SK-N-SH (cell line): Measurements from ENCODE around the gene OR7G3. TPM values are rescaled to one million over a fixed set of nuclear protein-coding genes. Genes with fewer than 3 reads are reported as not detected.

ENCODE experiments used
- CTCF ChIA-PET: fragments of 300-600, 350-600 bp; formaldehyde crosslinking; extraction: SDS; loops from one replicate; lab custom pipeline; 2021; lab: Yijun Ruan, JAX
- POLR2A ChIA-PET: fragments of 350-600 bp; sonication (Branson Sonifier 250); formaldehyde crosslinking; extraction: SDS; loops from one replicate; lab custom pipeline; 2020; ENCODE audit warnings: antibody characterized with exemption, inconsistent platforms; lab: Yijun Ruan, JAX
- DNase-seq: peaks from one replicate; pipeline ENCODE4 v3.0.0; 2012
- H2AFZ ChIP-seq: fragments of 200-600 bp; sonication (generic); 2 replicates; pipeline ENCODE4 v1.8.1; 2016; ENCODE audit warnings: antibody characterized with exemption, mild to moderate bottlenecking, low read depth
- H3F3A ChIP-seq: fragments of 200-600 bp; sonication (generic); replicated peaks from 2 replicates; pipeline ENCODE3; 2016; ENCODE audit warnings: antibody characterized with exemption, mild to moderate bottlenecking; ENCODE audit not compliant: insufficient read depth
- H3K27ac ChIP-seq, 2 experiments: fragments of 200-500 bp in 1 of 2; fragments of 200-600 bp in 1 of 2; sonication (Bioruptor generic) in 1 of 2; sonication (generic), shearing (Covaris generic) in 1 of 2; 2 replicates each; pipeline versions ENCODE4 v1.5.1 to v1.6.1; 2014 to 2016; ENCODE audit warnings: low read depth in 2 of 2, inconsistent platforms in 1 of 2, low read length in 1 of 2, mild to moderate bottlenecking in 1 of 2, mixed read lengths in 1 of 2
- H3K27me3 ChIP-seq: fragments of 200-600 bp; sonication (generic), shearing (Covaris generic); 2 replicates; pipeline ENCODE4 v1.6.1; 2016; ENCODE audit warnings: mixed run types; ENCODE audit not compliant: insufficient read depth
- H3K36me3 ChIP-seq, 2 experiments: fragments of 200-500 bp in 1 of 2; fragments of 200-600 bp in 1 of 2; sonication (Bioruptor generic) in 1 of 2; sonication (generic) in 1 of 2; replicated peaks in 1 of 2; 2 replicates each; pipeline versions ENCODE3 to v1.5.1; 2014 to 2016; ENCODE audit warnings: low read length in 1 of 2, mild to moderate bottlenecking in 1 of 2; ENCODE audit not compliant: insufficient read depth in 2 of 2, control insufficient read depth in 1 of 2
- H3K4me1 ChIP-seq, 2 experiments: fragments of 200-500 bp in 1 of 2; fragments of 200-600 bp in 1 of 2; sonication (Bioruptor generic) in 1 of 2; sonication (generic), shearing (Covaris generic) in 1 of 2; 2 replicates each; pipeline versions ENCODE4 v1.5.1 to v1.6.1; 2014 to 2016; ENCODE audit warnings: low read depth in 1 of 2, low read length in 1 of 2, mixed run types in 1 of 2; ENCODE audit not compliant: insufficient read depth in 2 of 2, control insufficient read depth in 1 of 2
- H3K4me2 ChIP-seq: fragments of 200-600 bp; sonication (generic), shearing (Covaris generic); 2 replicates; pipeline ENCODE4 v1.6.1; 2017; ENCODE audit warnings: mixed run types
- H3K4me3 ChIP-seq, 2 experiments: fragments of 200-500 bp in 1 of 2; fragments of 200-600 bp in 1 of 2; sonication (Bioruptor generic) in 1 of 2; sonication (generic), shearing (Covaris generic) in 1 of 2; 2 replicates each; pipeline versions ENCODE4 v1.5.1 to v1.8.1; 2014 to 2016; ENCODE audit warnings: low read depth in 2 of 2, inconsistent platforms in 1 of 2, low read length in 1 of 2, mild to moderate bottlenecking in 1 of 2, mixed read lengths in 1 of 2, moderate library complexity in 1 of 2
- H3K79me2 ChIP-seq: fragments of 200-600 bp; sonication (generic); 2 replicates; pipeline ENCODE4 v1.8.1; 2017; ENCODE audit warnings: mild to moderate bottlenecking; ENCODE audit not compliant: insufficient read depth
- H3K9ac ChIP-seq: fragments of 200-600 bp; sonication (generic); 2 replicates; pipeline ENCODE4 v1.6.1; 2017; ENCODE audit warnings: mixed run types
- H3K9me2 ChIP-seq: fragments of 200-600 bp; sonication (generic); 2 replicates; pipeline ENCODE4 v1.6.1; 2017; ENCODE audit warnings: mixed run types
- H3K9me3 ChIP-seq: fragments of 200-600 bp; sonication (generic); 2 replicates; pipeline ENCODE4 v1.6.1; 2017; ENCODE audit warnings: mixed run types, mild to moderate bottlenecking, moderate library complexity
- H4K20me1 ChIP-seq: fragments of 200-600 bp; sonication (generic); 2 replicates; pipeline ENCODE4 v1.6.1; 2017; ENCODE audit warnings: mild to moderate bottlenecking, mixed run types; ENCODE audit not compliant: insufficient read depth
- ELF1 ChIP-seq: IDR thresholded peaks from 2 replicates; pipeline ENCODE4 v1.4.0; 2012
- EZH2phosphoT487 ChIP-seq: fragments of 200-600 bp; sonication (generic); IDR thresholded peaks from 2 replicates; pipeline ENCODE4 v1.6.1; 2017; ENCODE audit warnings: low read depth, mixed run types, mild to moderate bottlenecking, antibody characterized with exemption, moderate library complexity, borderline replicate concordance
- FOSL2 ChIP-seq: IDR thresholded peaks from 2 replicates; pipeline ENCODE4 v1.4.0; 2012; ENCODE audit warnings: low read depth, mild to moderate bottlenecking, moderate library complexity, borderline replicate concordance
- FOXJ3 ChIP-seq: sonication (generic); formaldehyde crosslinking; IDR thresholded peaks from 2 replicates; pipeline ENCODE4 v1.5.1; 2020; ENCODE audit warnings: mild to moderate bottlenecking, missing genetic modification reagents
- GATA2 ChIP-seq: sonication (generic); formaldehyde crosslinking; IDR thresholded peaks from 2 replicates; pipeline ENCODE4 v1.5.0; 2020; ENCODE audit warnings: mild to moderate bottlenecking, missing genetic modification reagents
- IRF3 ChIP-seq: fragments of 150-350 bp; IDR thresholded peaks from 2 replicates; pipeline ENCODE4 v1.6.1; 2016; ENCODE audit warnings: mild to moderate bottlenecking, low read depth, low read length
- MEF2A ChIP-seq: IDR thresholded peaks from 2 replicates; pipeline ENCODE4 v1.4.0; 2012; ENCODE audit warnings: low read depth, borderline replicate concordance
- MXI1 ChIP-seq: IDR thresholded peaks from 2 replicates; pipeline ENCODE4 v1.6.1; 2012; ENCODE audit warnings: mild to moderate bottlenecking, low read depth, low read length, improper control_type of control experiment
- NFIC ChIP-seq: IDR thresholded peaks from 2 replicates; pipeline ENCODE4 v1.4.0; 2012; ENCODE audit warnings: borderline replicate concordance
- NRF1 ChIP-seq: IDR thresholded peaks from 2 replicates; pipeline ENCODE4 v1.6.1; 2012; ENCODE audit warnings: low read depth, mild to moderate bottlenecking, low read length
- POLR2AphosphoS5 ChIP-seq: IDR thresholded peaks from 2 replicates; pipeline ENCODE4 v1.6.1; 2012; ENCODE audit warnings: low read depth, low read length
- RCOR1 ChIP-seq: fragments of 150-350 bp; IDR thresholded peaks from 2 replicates; pipeline ENCODE4 v1.6.1; 2017; ENCODE audit warnings: antibody characterized with exemption, low read length
- RXRA ChIP-seq: IDR thresholded peaks from 2 replicates; pipeline ENCODE4 v1.4.0; 2012; ENCODE audit warnings: low read depth, mild to moderate bottlenecking, borderline replicate concordance
- SMC3 ChIP-seq: IDR thresholded peaks from 2 replicates; pipeline ENCODE4 v1.6.1; 2012; ENCODE audit warnings: low read depth, low read length, improper control_type of control experiment
- TAF1 ChIP-seq: IDR thresholded peaks from 2 replicates; pipeline ENCODE4 v1.6.1; 2012; ENCODE audit warnings: low read depth, mild to moderate bottlenecking, low read length, moderate library complexity, borderline replicate concordance
- TEAD4 ChIP-seq: IDR thresholded peaks from 2 replicates; pipeline ENCODE4 v1.4.0; 2012; ENCODE audit warnings: mild to moderate bottlenecking, borderline replicate concordance; ENCODE audit not compliant: insufficient read depth
- USF2 ChIP-seq: fragments of 150-350 bp; IDR thresholded peaks from 2 replicates; pipeline ENCODE4 v1.6.1; 2017; ENCODE audit warnings: antibody characterized with exemption, low read length, low read depth, borderline replicate concordance
- YY1 ChIP-seq: IDR thresholded peaks from 2 replicates; pipeline ENCODE4 v1.4.0; 2012; ENCODE audit warnings: low read depth, mild to moderate bottlenecking
- WGBS: methylation state at CpG from one replicate; pipeline ENCODE4 v1.1.6; 2017; ENCODE audit warnings: low lambda C conversion rate; 5-methylcytosine and 5-hydroxymethylcytosine counted together
- polyA plus RNA-seq, 3 experiments: library from polyadenylated mRNA; depleted of rRNA; stranded (reverse); fragments of >200 nt; gene quantifications; 2 replicates each; pipeline ENCODE4 v1.2.3, GENCODE V29; 2012
- TF ChIP-seq, protein P1 (sequence below): IDR thresholded peaks from 2 replicates; pipeline ENCODE4 v1.4.0; 2012; ENCODE audit warnings: low read depth, borderline replicate concordance

Gene OR7G3
- polyA plus RNA-seq, 1 of the 3 experiments (the other 2 are of a cell fraction): not detected

DNA sequence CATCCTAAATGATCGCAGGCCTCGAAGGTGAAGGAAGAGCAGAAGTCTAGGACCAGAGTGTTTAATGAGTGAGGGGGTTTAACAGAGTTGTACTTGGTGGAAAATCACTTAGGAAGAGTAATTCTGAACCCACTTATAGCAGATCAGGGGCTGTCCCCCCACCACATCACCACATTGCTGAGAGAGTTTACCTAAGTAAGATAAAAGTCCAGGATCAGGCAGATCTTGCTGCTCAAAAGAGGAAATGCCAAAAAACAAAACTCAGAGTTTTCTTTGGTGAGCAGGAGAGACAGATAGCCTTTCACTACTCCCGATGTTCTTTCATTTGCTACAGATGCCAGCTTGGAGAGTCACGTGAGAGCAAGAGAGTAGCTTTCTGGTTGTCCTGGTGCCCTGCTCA lies 28.8 kb upstream of the OR7G3 start:
- WGBS: 98% methylated on average over 4 of the region's 4 CpGs
- Histone ChIP-seq H3K9ac (no peak overlapping the region), H3K4me2 (no peak overlapping the region), H3K4me1 (no peaks in the 10 kb centered on the region), H3K36me3 (peaks cover 55 to 85% of the 10 kb centered on the region in 2 experiments), H3K27me3 (no peaks in the 10 kb centered on the region), H3K9me2 (no peaks in the 10 kb centered on the region), H3K27ac (no peak overlapping the region), H3K79me2 (peaks cover 72% of the 10 kb centered on the region)
- TF ChIP-seq NRF1: no peak
- TF ChIP-seq, all 33 proteins: peak for 0
- Histone ChIP-seq H2AFZ (no peak overlapping the region), H3K4me3 (no peak overlapping the region; a peak in 1 of 4 replicates), H3F3A (no peaks in the 10 kb centered on the region), H3K9me3 (peaks cover 9% of the 10 kb centered on the region; the same call in 1 of the 2 replicates), H4K20me1 (no peaks in the 10 kb centered on the region)
- ChIA-PET CTCF (no interaction called here), POLR2A (no interaction called here)
- DNase-seq: no peak

- peaks cover 100% of the 10 kb centered on the region for H3K79me2 ChIP-seq
- WGBS: 91% methylated on average over 5 of the region's 5 CpGs
- no peaks in the 10 kb centered on the region for H3K27me3 ChIP-seq
- H3K27ac ChIP-seq: no peak overlapping the region
- no peak overlapping the region for H2AFZ ChIP-seq
- POLR2A ChIA-PET: no interaction called here
- TF ChIP-seq GATA2 (CRISPR knock-in tag) (no peak), ELF1 (no peak), EZH2phosphoT487 (no peak), MEF2A (no peak), NFIC (no peak)
- TF ChIP-seq, all 33 proteins: peak for 0
- Histone ChIP-seq H3F3A (no peaks in the 10 kb centered on the region), H3K9me3 (peaks cover 9% of the 10 kb centered on the region; the same call in 1 of the 2 replicates), H3K4me3 (no peak overlapping the region), H3K4me1 (no peaks in the 10 kb centered on the region), H3K9ac (no peak overlapping the region), H3K4me2 (no peak overlapping the region), H4K20me1 (peaks cover 16% of the 10 kb centered on the region; the same call in 1 of the 2 replicates), H3K36me3 (peaks cover 15 to 72% of the 10 kb centered on the region in 2 experiments), H3K9me2 (no peaks in the 10 kb centered on the region)
- DNase-seq: no peak
- CTCF ChIA-PET: no interaction called here
Observed at GRCh38 chr19:9151367-9151766, 24.6 kb upstream of the OR7G3 start.

DNA sequence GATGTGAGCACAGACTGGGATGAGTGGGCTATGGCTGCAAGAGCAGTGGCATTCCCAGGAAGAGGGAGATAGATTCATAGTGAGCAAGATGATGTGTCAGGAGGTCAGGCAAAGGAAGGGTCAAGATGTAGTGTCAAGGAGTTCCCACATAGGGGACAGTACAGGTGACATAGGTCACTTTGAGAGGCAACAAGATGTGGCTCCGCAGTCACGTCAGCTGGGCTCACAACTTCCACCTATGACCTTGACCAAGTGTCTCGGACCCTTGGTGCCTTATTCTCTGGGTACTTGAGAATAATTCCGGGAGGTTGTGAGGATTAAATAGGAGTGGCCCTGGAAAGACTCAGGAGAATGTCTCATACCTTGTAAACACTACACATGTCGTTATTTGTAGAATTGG lies 23.9 kb upstream of the OR7G3 start:
- Histone ChIP-seq H3K27ac (no peak overlapping the region), H3K27me3 (no peaks in the 10 kb centered on the region), H3F3A (no peaks in the 10 kb centered on the region), H3K9me2 (no peaks in the 10 kb centered on the region), H4K20me1 (peaks cover 16% of the 10 kb centered on the region; the same call in 1 of the 2 replicates), H3K4me1 (no peaks in the 10 kb centered on the region), H3K9ac (no peak overlapping the region), H3K79me2 (peaks cover 100% of the 10 kb centered on the region), H3K36me3 (peaks cover 10 to 68% of the 10 kb centered on the region in 2 experiments), H3K4me3 (no peak overlapping the region), H3K4me2 (no peak overlapping the region), H3K9me3 (peaks cover 10% of the 10 kb centered on the region; the same call in 1 of the 2 replicates), H2AFZ (no peak overlapping the region)
- POLR2A ChIA-PET: no interaction called here
- CTCF ChIA-PET: no interaction called here
- WGBS: 93% methylated on average over 5 of the region's 5 CpGs
- DNase-seq: no peak
- TF ChIP-seq TAF1: no peak
- no peak for TF ChIP-seq RXRA
- TF ChIP-seq RCOR1: no peak
- TF ChIP-seq USF2: no peak
- no peak for TF ChIP-seq YY1
- TF ChIP-seq, protein P1, sequence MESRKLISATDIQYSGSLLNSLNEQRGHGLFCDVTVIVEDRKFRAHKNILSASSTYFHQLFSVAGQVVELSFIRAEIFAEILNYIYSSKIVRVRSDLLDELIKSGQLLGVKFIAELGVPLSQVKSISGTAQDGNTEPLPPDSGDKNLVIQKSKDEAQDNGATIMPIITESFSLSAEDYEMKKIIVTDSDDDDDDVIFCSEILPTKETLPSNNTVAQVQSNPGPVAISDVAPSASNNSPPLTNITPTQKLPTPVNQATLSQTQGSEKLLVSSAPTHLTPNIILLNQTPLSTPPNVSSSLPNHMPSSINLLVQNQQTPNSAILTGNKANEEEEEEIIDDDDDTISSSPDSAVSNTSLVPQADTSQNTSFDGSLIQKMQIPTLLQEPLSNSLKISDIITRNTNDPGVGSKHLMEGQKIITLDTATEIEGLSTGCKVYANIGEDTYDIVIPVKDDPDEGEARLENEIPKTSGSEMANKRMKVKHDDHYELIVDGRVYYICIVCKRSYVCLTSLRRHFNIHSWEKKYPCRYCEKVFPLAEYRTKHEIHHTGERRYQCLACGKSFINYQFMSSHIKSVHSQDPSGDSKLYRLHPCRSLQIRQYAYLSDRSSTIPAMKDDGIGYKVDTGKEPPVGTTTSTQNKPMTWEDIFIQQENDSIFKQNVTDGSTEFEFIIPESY: no peak
- no peak for TF ChIP-seq POLR2AphosphoS5
- TF ChIP-seq MXI1: no peak
- no peak for TF ChIP-seq FOXJ3 (CRISPR knock-in tag)
- no peak for TF ChIP-seq IRF3
- TF ChIP-seq SMC3: no peak
- no peak for TF ChIP-seq TEAD4
- no peak for TF ChIP-seq ELF1
- TF ChIP-seq NFIC: no peak
- no peak for TF ChIP-seq FOSL2
